HL-60 (cell line): ENCODE results near the gene GRID2.

Experiments used
- DNase-seq, 2 experiments: peaks; one replicate each; pipeline ENCODE4 v3.0.0-alpha.2; 2010 to 2020; ENCODE audit warnings: low read depth in 1 of 2, low spot score in 1 of 2
- H3K27ac ChIP-seq: fragments of 250-450 bp; sonication (Bioruptor Pico); replicated peaks from 2 replicates; pipeline ENCODE4 v1.5.1; 2020; ENCODE audit warnings: mild to moderate bottlenecking, moderate library complexity
- H3K27me3 ChIP-seq: fragments of 250-450 bp; sonication (Bioruptor Pico); 2 replicates; pipeline ENCODE4 v1.5.1; 2021; ENCODE audit warnings: mild to moderate bottlenecking, moderate library complexity; ENCODE audit not compliant: insufficient read depth, poor library complexity, severe bottlenecking
- H3K4me3 ChIP-seq: replicated peaks from 2 replicates; pipeline ENCODE4 v1.5.1; 2011; ENCODE audit warnings: mild to moderate bottlenecking, control low read depth, low read length; ENCODE audit not compliant: insufficient read depth
- CTCF ChIP-seq: IDR thresholded peaks from one replicate; pipeline ENCODE4 v1.5.1; 2011; ENCODE audit warnings: low read length, control low read depth, inconsistent platforms; ENCODE audit not compliant: insufficient read depth
- GABPA ChIP-seq: IDR thresholded peaks from 2 replicates; pipeline ENCODE4 v1.6.1; 2012; ENCODE audit warnings: low read depth
- POLR2AphosphoS5 ChIP-seq: IDR thresholded peaks from 2 replicates; pipeline ENCODE4 v1.6.1; 2012; ENCODE audit warnings: low read depth
- REST ChIP-seq: IDR thresholded peaks from 2 replicates; pipeline ENCODE4 v1.6.1; 2012; ENCODE audit warnings: low read depth; ENCODE audit not compliant: insufficient replicate concordance
- SPI1 ChIP-seq: IDR thresholded peaks from 2 replicates; pipeline ENCODE4 v1.6.1; 2012; ENCODE audit warnings: low read depth, mild to moderate bottlenecking, borderline replicate concordance

Gene GRID2

GRCh38 chr4:92529510-92529909 lies 225.7 kb downstream of the GRID2 start:
- TF ChIP-seq CTCF = no peak
- no peak for TF ChIP-seq SPI1
- no peak for TF ChIP-seq POLR2AphosphoS5
- TF ChIP-seq REST = no peak
- H3K4me3 ChIP-seq = no peak overlapping the region
- DNase-seq = no peak
- H3K27ac ChIP-seq = no peak overlapping the region
- no peaks in the 10 kb centered on the region for H3K27me3 ChIP-seq

GRCh38 chr4:92535599-92535998 lies 231.8 kb downstream of the GRID2 start:
- Histone ChIP-seq H3K27me3 (no peaks in the 10 kb centered on the region), H3K27ac (no peak overlapping the region), H3K4me3 (no peak overlapping the region)
- no peak for DNase-seq
- TF ChIP-seq SPI1 = no peak
- TF ChIP-seq REST = no peak
- no peak for TF ChIP-seq POLR2AphosphoS5
- no peak for TF ChIP-seq GABPA
- TF ChIP-seq CTCF = no peak

- Histone ChIP-seq H3K27me3 (no peaks in the 10 kb centered on the region), H3K4me3 (no peak overlapping the region), H3K27ac (no peak overlapping the region)
- TF ChIP-seq POLR2AphosphoS5 (no peak), REST (no peak), CTCF (no peak), GABPA (no peak), SPI1 (no peak)
- DNase-seq = no peak
Observed at GRCh38 chr4:92551616-92552015, 247.8 kb downstream of the GRID2 start.
